ENCODE results near the gene NXF3.

DNA sequence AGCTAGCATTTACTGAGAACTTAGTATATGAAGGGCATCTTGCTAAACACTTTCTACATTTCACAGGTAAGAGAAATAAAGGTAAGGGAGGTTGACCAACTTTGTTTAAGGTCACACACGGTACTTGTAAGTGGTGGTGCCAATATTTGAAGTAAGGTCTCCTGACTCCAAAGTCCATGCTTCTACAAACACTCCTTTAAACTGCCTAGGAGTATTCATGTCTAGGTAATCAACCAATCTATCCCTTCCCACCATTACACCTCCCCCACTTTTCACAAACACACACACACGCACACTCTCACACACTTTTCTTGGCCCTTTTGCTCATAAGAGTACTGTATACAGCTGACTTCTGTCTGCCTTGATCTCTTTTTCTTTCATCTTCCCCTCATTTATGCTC, 36.0 kb downstream of the NXF3 start:
- TF ChIP-seq, protein P1, sequence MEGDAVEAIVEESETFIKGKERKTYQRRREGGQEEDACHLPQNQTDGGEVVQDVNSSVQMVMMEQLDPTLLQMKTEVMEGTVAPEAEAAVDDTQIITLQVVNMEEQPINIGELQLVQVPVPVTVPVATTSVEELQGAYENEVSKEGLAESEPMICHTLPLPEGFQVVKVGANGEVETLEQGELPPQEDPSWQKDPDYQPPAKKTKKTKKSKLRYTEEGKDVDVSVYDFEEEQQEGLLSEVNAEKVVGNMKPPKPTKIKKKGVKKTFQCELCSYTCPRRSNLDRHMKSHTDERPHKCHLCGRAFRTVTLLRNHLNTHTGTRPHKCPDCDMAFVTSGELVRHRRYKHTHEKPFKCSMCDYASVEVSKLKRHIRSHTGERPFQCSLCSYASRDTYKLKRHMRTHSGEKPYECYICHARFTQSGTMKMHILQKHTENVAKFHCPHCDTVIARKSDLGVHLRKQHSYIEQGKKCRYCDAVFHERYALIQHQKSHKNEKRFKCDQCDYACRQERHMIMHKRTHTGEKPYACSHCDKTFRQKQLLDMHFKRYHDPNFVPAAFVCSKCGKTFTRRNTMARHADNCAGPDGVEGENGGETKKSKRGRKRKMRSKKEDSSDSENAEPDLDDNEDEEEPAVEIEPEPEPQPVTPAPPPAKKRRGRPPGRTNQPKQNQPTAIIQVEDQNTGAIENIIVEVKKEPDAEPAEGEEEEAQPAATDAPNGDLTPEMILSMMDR (IDR thresholded peaks at IDR 0.05) = no peak
- TF ChIP-seq POLR2A (IDR thresholded peaks at IDR 0.05) = no peak

Measured in stomach (tissue), 4 donors.